ENCODE measurements around the gene SLC5A5.

- no peak for TF ChIP-seq TCF7L2 (IDR thresholded peaks at IDR 0.05; ENCODE audit: low read depth, low read length)
- TF ChIP-seq CTCF (IDR thresholded peaks at IDR 0.05) = peak; percentile 94
- TF ChIP-seq POLR2AphosphoS5 (IDR thresholded peaks at IDR 0.05; ENCODE audit: low read depth, low read length) = peak; percentile 74
- TF ChIP-seq REST (IDR thresholded peaks at IDR 0.05; ENCODE audit: insufficient read depth in 1 of 2, low read depth in 2 of 2, low read length in 1 of 2) = 0 out of 4 replicates have a peak, but pooled peaks of 1 of the 2 experiments have one; percentile 31
These were observed 61.0 kb downstream of the SLC5A5 start, which contains the start of gene CCDC124 for GRCh38 chr19:17932485-17933338.
